Keratinocyte (primary cell): Measurements from ENCODE around the gene ZZZ3. TPM values are rescaled to one million over a fixed set of nuclear protein-coding genes. Genes with fewer than 3 reads are reported as not detected.

Experiments
- DNase-seq: peaks from one replicate; pipeline ENCODE4 v3.0.0-alpha.2; 2011; ENCODE audit warnings: low read depth, missing footprints, low spot score
- FAIRE-seq: peaks from 2 replicates; lab custom pipeline; 2011; peaks lifted over from hg19 to GRCh38; lab: Jason Lieb, UNC
- H2AFZ ChIP-seq: 2 replicates; pipeline ENCODE4 v1.6.0; 2012; ENCODE audit warnings: low read length, control low read depth, inconsistent platforms; ENCODE audit not compliant: control insufficient read depth
- H3K27ac ChIP-seq: 2 replicates; pipeline ENCODE4 v1.5.1; 2011; ENCODE audit warnings: low read length; ENCODE audit not compliant: control insufficient read depth, insufficient read depth
- H3K27me3 ChIP-seq: 3 replicates; pipeline ENCODE4 v1.6.0; 2011; ENCODE audit warnings: low read length; ENCODE audit not compliant: control insufficient read depth, insufficient read depth; ENCODE audit errors: extremely low read depth
- H3K36me3 ChIP-seq, 2 experiments: 2 replicates in 1 of 2; 3 replicates in 1 of 2; pipeline ENCODE4 v1.5.1; 2011; ENCODE audit warnings: low read length in 2 of 2, mild to moderate bottlenecking in 1 of 2; ENCODE audit not compliant: control insufficient read depth in 2 of 2, insufficient read depth in 2 of 2; ENCODE audit errors: extremely low read depth in 1 of 2
- H3K4me1 ChIP-seq: 3 replicates; pipeline ENCODE4 v1.5.1; 2011; ENCODE audit warnings: low read length; ENCODE audit not compliant: control insufficient read depth, insufficient read depth; ENCODE audit errors: extremely low read depth
- H3K4me2 ChIP-seq: 3 replicates; pipeline ENCODE4 v1.6.0; 2011; ENCODE audit warnings: low read depth, low read length; ENCODE audit not compliant: control insufficient read depth, insufficient read depth; ENCODE audit errors: extremely low read depth
- H3K4me3 ChIP-seq, 3 experiments: fragments of 200-600 bp in 1 of 3; sonication (generic) in 1 of 3; 2 replicates in 2 of 3; 3 replicates in 1 of 3; pipeline ENCODE4 v1.5.1; 2011 to 2016; ENCODE audit warnings: low read length in 3 of 3, mild to moderate bottlenecking in 3 of 3, control low read depth in 2 of 3, inconsistent platforms in 1 of 3, low read depth in 1 of 3, mixed read lengths in 1 of 3, mixed run types in 1 of 3, moderate library complexity in 1 of 3; ENCODE audit not compliant: control insufficient read depth in 2 of 3, insufficient read depth in 2 of 3; ENCODE audit errors: extremely low read depth in 1 of 3
- H3K79me2 ChIP-seq: 2 replicates; pipeline ENCODE4 v1.6.0; 2012; ENCODE audit warnings: low read length; ENCODE audit not compliant: control insufficient read depth, insufficient read depth
- H3K9ac ChIP-seq: 3 replicates; pipeline ENCODE4 v1.6.0; 2011; ENCODE audit warnings: low read length; ENCODE audit not compliant: control insufficient read depth, insufficient read depth; ENCODE audit errors: extremely low read depth
- H3K9me1 ChIP-seq: 3 replicates; pipeline ENCODE4 v1.6.0; 2011; ENCODE audit warnings: low read length; ENCODE audit not compliant: control insufficient read depth, insufficient read depth; ENCODE audit errors: extremely low read depth
- H3K9me3 ChIP-seq: 2 replicates; pipeline ENCODE4 v1.5.1; 2012; ENCODE audit warnings: low read depth, low read length; ENCODE audit not compliant: control insufficient read depth
- H4K20me1 ChIP-seq: 3 replicates; pipeline ENCODE4 v1.6.0; 2011; ENCODE audit warnings: low read length; ENCODE audit not compliant: control insufficient read depth, insufficient read depth; ENCODE audit errors: extremely low read depth
- CTCF ChIP-seq, 3 experiments: IDR thresholded peaks in 1 of 3; conservative IDR thresholded peaks in 1 of 3; optimal IDR thresholded peaks in 1 of 3; 2 replicates in 2 of 3; 3 replicates in 1 of 3; pipeline versions ENCODE3 to v1.5.1; 2011; ENCODE audit warnings: low read length in 3 of 3, mild to moderate bottlenecking in 3 of 3, moderate library complexity in 2 of 3, control low read depth in 1 of 3, inconsistent platforms in 1 of 3; ENCODE audit not compliant: insufficient read depth in 2 of 3; ENCODE audit errors: extremely low read depth in 1 of 3
- EZH2 ChIP-seq: IDR thresholded peaks from one replicate; pipeline ENCODE4 v1.6.1; 2012; ENCODE audit warnings: inconsistent platforms, mild to moderate bottlenecking, low read length, moderate library complexity
- dilution Hi-C: fragments of 300-500 bp; cut with MboI; formaldehyde crosslinking; loops from one replicate; pipeline ENCODE4 v1.7.0; 2020; ENCODE audit warnings: low sequenced_read_pairs; ENCODE audit not compliant: extremely low pct_ligation_motif_present
- polyA plus RNA-seq, 5 experiments: library from polyadenylated mRNA; depleted of rRNA in 3 of 5; stranded (reverse) in 3 of 5; stranded (forward) in 1 of 5; unstranded in 1 of 5; fragments of >200 nt; gene quantifications; 1 replicate in 1 of 5; 2 replicates in 3 of 5; 3 replicates in 1 of 5; pipeline versions ENCODE4 v1.2.1 to v1.2.3, GENCODE V29; 2011 to 2012; ENCODE audit warnings: missing spikeins in 2 of 5, low read depth in 1 of 5, low replicate concordance in 1 of 5
- small RNA-seq, 3 experiments: library from RNA; depleted of rRNA; stranded (forward); fragments of <200 nt; gene quantifications; one replicate each; pipeline ENCODE3, GENCODE V24; 2012; ENCODE audit warnings: low read depth in 3 of 3, low replicate concordance in 1 of 3; ENCODE audit not compliant: insufficient read length in 3 of 3

Gene ZZZ3
- polyA plus RNA-seq, 1 donor (not counting 4 experiments of a cell fraction or from before 2014, with no cell fraction given): 30.6 TPM

DNA sequence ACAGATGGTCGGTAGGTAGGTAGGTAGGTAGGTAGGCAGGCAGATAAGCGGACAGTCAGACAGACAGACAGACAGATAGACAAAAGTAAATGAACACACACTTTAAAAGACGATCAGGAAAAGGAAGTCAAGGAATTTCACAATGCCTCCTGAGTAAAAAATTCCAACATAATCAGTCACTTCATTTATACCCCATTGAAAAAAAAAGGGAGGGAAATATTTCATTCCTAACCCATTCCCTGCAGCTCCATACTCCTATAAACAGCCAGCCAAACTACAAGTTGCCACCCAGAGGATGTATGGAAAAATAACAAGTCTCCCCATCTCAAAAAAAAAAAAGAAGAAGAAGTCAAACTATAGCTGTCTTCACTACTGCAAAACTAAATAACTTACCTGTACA, 43.4 kb downstream of the ZZZ3 start:
- FAIRE-seq: peak; percentile 41
- Histone ChIP-seq H3K79me2 (peaks cover 35% of the 10 kb centered on the region), H3K36me3 (peaks cover 0 to 3% of the 10 kb centered on the region in 2 experiments), H3K4me2 (peak overlapping the region; percentile 34), H3K27ac (no peak overlapping the region), H2AFZ (no peak overlapping the region), H3K4me1 (peaks cover 30% of the 10 kb centered on the region), H3K9ac (no peak overlapping the region), H3K4me3 (no peak overlapping the region), H3K27me3 (no peaks in the 10 kb centered on the region), H3K9me1 (peaks cover 2% of the 10 kb centered on the region), H4K20me1 (no peaks in the 10 kb centered on the region), H3K9me3 (no peaks in the 10 kb centered on the region)
- dilution Hi-C loops: no loop called here
- DNase-seq: peak; percentile 40
- TF ChIP-seq EZH2 (no peak), CTCF (optimal IDR thresholded peaks at IDR 0.05 in 1 of 3, IDR thresholded peaks at IDR 0.05 in 1 of 3, conservative IDR thresholded peaks at IDR 0.05 in 1 of 3; ENCODE audit: extremely low read depth in 1 of 3, insufficient read depth in 2 of 3, low read length in 3 of 3) (no peak)

DNA sequence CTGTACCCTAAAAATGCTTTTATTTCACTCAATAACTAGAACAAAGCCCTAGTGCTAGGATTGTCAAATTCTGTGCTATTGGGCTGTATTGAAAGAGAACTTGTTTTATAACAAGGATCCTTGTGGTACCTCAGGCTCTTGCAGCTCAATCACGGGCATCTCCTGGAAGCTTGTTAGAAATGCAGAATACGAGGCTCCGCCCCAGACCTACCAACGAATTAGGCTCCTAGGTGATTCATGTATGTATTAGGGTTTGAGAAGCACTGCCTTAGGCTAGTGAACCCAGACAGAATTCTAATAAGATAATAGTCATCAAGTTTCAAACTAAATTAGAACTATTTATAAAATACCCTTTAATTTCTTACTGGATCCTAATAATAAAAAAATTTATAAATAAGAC, 45.6 kb downstream of the ZZZ3 start:
- dilution Hi-C loops: no loop called here
- Histone ChIP-seq H2AFZ (no peak overlapping the region), H4K20me1 (no peaks in the 10 kb centered on the region), H3K4me2 (no peak overlapping the region), H3K4me1 (peaks cover 23% of the 10 kb centered on the region), H3K4me3 (no peak overlapping the region), H3K36me3 (peaks cover 8 to 13% of the 10 kb centered on the region in 2 experiments), H3K9me1 (no peaks in the 10 kb centered on the region), H3K9me3 (no peaks in the 10 kb centered on the region), H3K27me3 (no peaks in the 10 kb centered on the region), H3K79me2 (peaks cover 14% of the 10 kb centered on the region), H3K9ac (no peak overlapping the region), H3K27ac (no peak overlapping the region)
- no peak for TF ChIP-seq EZH2
- DNase-seq: peak; percentile 36
- no peak for FAIRE-seq

Small RNA genes within 50 kb of the gene (small RNA-seq; reads per million reads assigned to genes)
- gene RN7SL370P: 0 reads per million in 3 experiments

Other genes with a start within 250 kb of the ZZZ3 start
- 25.4 to 52.0 TPM (median 28.7 TPM) in 3 replicates for gene USP33, start 77.2 kb upstream of the ZZZ3 start, polyA plus RNA-seq
- 6.0 to 8.5 TPM (median 7.2 TPM) in 3 replicates for gene MIGA1, start 97.0 kb upstream of the ZZZ3 start, polyA plus RNA-seq
- gene NEXN, start 206.0 kb upstream of the ZZZ3 start, polyA plus RNA-seq: 1.5 to 2.3 TPM (median 1.8 TPM) in 3 replicates